Erythroblast (primary cell): ENCODE data around the gene FNDC11.

Experiments used
- GATA1 ChIP-seq: IDR thresholded peaks from 2 replicates; pipeline ENCODE4 v1.6.1; 2011; ENCODE audit warnings: low read depth, mild to moderate bottlenecking, control low read depth, low read length, moderate library complexity
- POLR2A ChIP-seq: IDR thresholded peaks from 2 replicates; pipeline ENCODE4 v1.6.1; 2011; ENCODE audit warnings: mild to moderate bottlenecking, low read length

- TF ChIP-seq POLR2A (no peak), GATA1 (no peak)
Observed at GRCh38 chr20:63551068-63551467, 2.9 kb upstream of the FNDC11 start.
